Keratinocyte (primary cell): ENCODE data around the gene CD8B. TPM values are rescaled to one million over a fixed set of nuclear protein-coding genes. Genes with fewer than 3 reads are reported as not detected.

Source experiments
- DNase-seq: peaks from one replicate; pipeline ENCODE4 v3.0.0-alpha.2; 2011; ENCODE audit warnings: low read depth, missing footprints, low spot score
- FAIRE-seq: peaks from 2 replicates; lab custom pipeline; 2011; peaks lifted over from hg19 to GRCh38; lab: Jason Lieb, UNC
- H2AFZ ChIP-seq: 2 replicates; pipeline ENCODE4 v1.6.0; 2012; ENCODE audit warnings: low read length, control low read depth, inconsistent platforms; ENCODE audit not compliant: control insufficient read depth
- H3K27ac ChIP-seq: 2 replicates; pipeline ENCODE4 v1.5.1; 2011; ENCODE audit warnings: low read length; ENCODE audit not compliant: control insufficient read depth, insufficient read depth
- H3K27me3 ChIP-seq: 3 replicates; pipeline ENCODE4 v1.6.0; 2011; ENCODE audit warnings: low read length; ENCODE audit not compliant: control insufficient read depth, insufficient read depth; ENCODE audit errors: extremely low read depth
- H3K36me3 ChIP-seq, 2 experiments: 2 replicates in 1 of 2; 3 replicates in 1 of 2; pipeline ENCODE4 v1.5.1; 2011; ENCODE audit warnings: low read length in 2 of 2, mild to moderate bottlenecking in 1 of 2; ENCODE audit not compliant: control insufficient read depth in 2 of 2, insufficient read depth in 2 of 2; ENCODE audit errors: extremely low read depth in 1 of 2
- H3K4me1 ChIP-seq: 3 replicates; pipeline ENCODE4 v1.5.1; 2011; ENCODE audit warnings: low read length; ENCODE audit not compliant: control insufficient read depth, insufficient read depth; ENCODE audit errors: extremely low read depth
- H3K4me2 ChIP-seq: 3 replicates; pipeline ENCODE4 v1.6.0; 2011; ENCODE audit warnings: low read depth, low read length; ENCODE audit not compliant: control insufficient read depth, insufficient read depth; ENCODE audit errors: extremely low read depth
- H3K4me3 ChIP-seq, 3 experiments: fragments of 200-600 bp in 1 of 3; sonication (generic) in 1 of 3; 2 replicates in 2 of 3; 3 replicates in 1 of 3; pipeline ENCODE4 v1.5.1; 2011 to 2016; ENCODE audit warnings: low read length in 3 of 3, mild to moderate bottlenecking in 3 of 3, control low read depth in 2 of 3, inconsistent platforms in 1 of 3, low read depth in 1 of 3, mixed read lengths in 1 of 3, mixed run types in 1 of 3, moderate library complexity in 1 of 3; ENCODE audit not compliant: control insufficient read depth in 2 of 3, insufficient read depth in 2 of 3; ENCODE audit errors: extremely low read depth in 1 of 3
- H3K79me2 ChIP-seq: 2 replicates; pipeline ENCODE4 v1.6.0; 2012; ENCODE audit warnings: low read length; ENCODE audit not compliant: control insufficient read depth, insufficient read depth
- H3K9ac ChIP-seq: 3 replicates; pipeline ENCODE4 v1.6.0; 2011; ENCODE audit warnings: low read length; ENCODE audit not compliant: control insufficient read depth, insufficient read depth; ENCODE audit errors: extremely low read depth
- H3K9me1 ChIP-seq: 3 replicates; pipeline ENCODE4 v1.6.0; 2011; ENCODE audit warnings: low read length; ENCODE audit not compliant: control insufficient read depth, insufficient read depth; ENCODE audit errors: extremely low read depth
- H3K9me3 ChIP-seq: 2 replicates; pipeline ENCODE4 v1.5.1; 2012; ENCODE audit warnings: low read depth, low read length; ENCODE audit not compliant: control insufficient read depth
- H4K20me1 ChIP-seq: 3 replicates; pipeline ENCODE4 v1.6.0; 2011; ENCODE audit warnings: low read length; ENCODE audit not compliant: control insufficient read depth, insufficient read depth; ENCODE audit errors: extremely low read depth
- EZH2 ChIP-seq: IDR thresholded peaks from one replicate; pipeline ENCODE4 v1.6.1; 2012; ENCODE audit warnings: inconsistent platforms, mild to moderate bottlenecking, low read length, moderate library complexity
- dilution Hi-C: fragments of 300-500 bp; cut with MboI; formaldehyde crosslinking; loops from one replicate; pipeline ENCODE4 v1.7.0; 2020; ENCODE audit warnings: low sequenced_read_pairs; ENCODE audit not compliant: extremely low pct_ligation_motif_present
- polyA plus RNA-seq, 5 experiments: library from polyadenylated mRNA; depleted of rRNA in 3 of 5; stranded (reverse) in 3 of 5; stranded (forward) in 1 of 5; unstranded in 1 of 5; fragments of >200 nt; gene quantifications; 1 replicate in 1 of 5; 2 replicates in 3 of 5; 3 replicates in 1 of 5; pipeline versions ENCODE4 v1.2.1 to v1.2.3, GENCODE V29; 2011 to 2012; ENCODE audit warnings: missing spikeins in 2 of 5, low read depth in 1 of 5, low replicate concordance in 1 of 5
- TF ChIP-seq, protein P1 (sequence below), 3 experiments: IDR thresholded peaks in 1 of 3; conservative IDR thresholded peaks in 1 of 3; optimal IDR thresholded peaks in 1 of 3; 2 replicates in 2 of 3; 3 replicates in 1 of 3; pipeline versions ENCODE3 to v1.5.1; 2011; ENCODE audit warnings: low read length in 3 of 3, mild to moderate bottlenecking in 3 of 3, moderate library complexity in 2 of 3, control low read depth in 1 of 3, inconsistent platforms in 1 of 3; ENCODE audit not compliant: insufficient read depth in 2 of 3; ENCODE audit errors: extremely low read depth in 1 of 3

The CD8B gene
- polyA plus RNA-seq, 1 donor (not counting 4 experiments of a cell fraction or from before 2014, with no cell fraction given), result not detected

DNA sequence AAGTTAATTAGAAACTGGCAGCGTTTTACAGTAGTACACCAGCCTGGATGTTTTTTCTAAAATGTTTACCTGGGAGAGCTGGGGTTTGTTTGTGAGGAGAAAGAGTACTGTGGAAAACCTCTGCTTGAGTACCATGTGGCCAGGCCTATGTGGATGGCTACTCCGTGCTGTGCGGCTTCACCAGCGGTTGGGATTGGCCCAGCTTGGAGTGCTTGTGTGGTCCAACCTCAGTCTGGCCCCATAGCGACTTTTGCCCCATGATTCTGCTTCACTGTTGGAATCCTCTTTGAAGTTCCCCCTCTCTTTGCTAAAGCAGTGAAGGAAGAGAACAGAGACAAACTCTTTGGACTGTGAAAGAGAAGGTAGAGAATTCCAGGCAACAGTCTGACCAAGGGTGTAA is 86.8 kb downstream of the CD8B start:
- dilution Hi-C loops, result no loop called here
- DNase-seq (no peak), FAIRE-seq (no peak)
- no peak for TF ChIP-seq EZH2
- peaks cover 5 to 11% of the 10 kb centered on the region in 2 experiments for H3K36me3 ChIP-seq
- H3K4me3 ChIP-seq, result no peak overlapping the region
- no peaks in the 10 kb centered on the region for H4K20me1 ChIP-seq
- H3K9me1 ChIP-seq, result no peaks in the 10 kb centered on the region
- H3K9me3 ChIP-seq, result no peaks in the 10 kb centered on the region
- H2AFZ ChIP-seq, result no peak overlapping the region
- no peak overlapping the region for H3K27ac ChIP-seq
- H3K27me3 ChIP-seq, result no peaks in the 10 kb centered on the region
- no peak overlapping the region for H3K9ac ChIP-seq
- no peak overlapping the region for H3K4me2 ChIP-seq
- no peaks in the 10 kb centered on the region for H3K4me1 ChIP-seq
- no peaks in the 10 kb centered on the region for H3K79me2 ChIP-seq

DNA sequence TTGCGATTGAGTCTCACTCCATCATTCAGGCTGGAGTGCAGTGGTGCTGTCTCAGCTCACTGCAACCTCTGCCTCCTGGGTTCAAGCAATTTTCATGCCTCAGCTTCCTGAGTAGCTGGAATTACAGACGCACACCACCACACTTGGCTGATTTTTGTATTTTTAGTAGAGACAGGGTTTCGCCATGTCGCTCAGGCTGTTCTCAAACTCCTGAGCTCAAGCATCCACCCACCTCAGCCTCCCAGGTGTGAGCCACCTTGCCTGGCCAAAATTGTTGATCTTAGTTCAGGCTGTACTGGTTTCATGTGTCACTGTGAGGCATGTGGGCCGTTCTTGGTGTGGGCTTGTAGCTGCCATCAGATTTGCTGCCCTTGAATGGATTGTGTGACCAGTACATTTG is 89.1 kb downstream of the CD8B start:
- no peaks in the 10 kb centered on the region for H3K79me2 ChIP-seq
- no peaks in the 10 kb centered on the region for H4K20me1 ChIP-seq
- dilution Hi-C loops, result no loop called here
- H3K27ac ChIP-seq, result no peak overlapping the region
- H2AFZ ChIP-seq, result no peak overlapping the region
- FAIRE-seq, result no peak
- H3K4me2 ChIP-seq, result no peak overlapping the region
- H3K9me3 ChIP-seq, result no peaks in the 10 kb centered on the region
- H3K27me3 ChIP-seq, result no peaks in the 10 kb centered on the region
- no peaks in the 10 kb centered on the region for H3K9me1 ChIP-seq
- DNase-seq, result no peak
- H3K4me3 ChIP-seq, result no peak overlapping the region
- peaks cover 5 to 11% of the 10 kb centered on the region in 2 experiments for H3K36me3 ChIP-seq
- TF ChIP-seq, protein P1, sequence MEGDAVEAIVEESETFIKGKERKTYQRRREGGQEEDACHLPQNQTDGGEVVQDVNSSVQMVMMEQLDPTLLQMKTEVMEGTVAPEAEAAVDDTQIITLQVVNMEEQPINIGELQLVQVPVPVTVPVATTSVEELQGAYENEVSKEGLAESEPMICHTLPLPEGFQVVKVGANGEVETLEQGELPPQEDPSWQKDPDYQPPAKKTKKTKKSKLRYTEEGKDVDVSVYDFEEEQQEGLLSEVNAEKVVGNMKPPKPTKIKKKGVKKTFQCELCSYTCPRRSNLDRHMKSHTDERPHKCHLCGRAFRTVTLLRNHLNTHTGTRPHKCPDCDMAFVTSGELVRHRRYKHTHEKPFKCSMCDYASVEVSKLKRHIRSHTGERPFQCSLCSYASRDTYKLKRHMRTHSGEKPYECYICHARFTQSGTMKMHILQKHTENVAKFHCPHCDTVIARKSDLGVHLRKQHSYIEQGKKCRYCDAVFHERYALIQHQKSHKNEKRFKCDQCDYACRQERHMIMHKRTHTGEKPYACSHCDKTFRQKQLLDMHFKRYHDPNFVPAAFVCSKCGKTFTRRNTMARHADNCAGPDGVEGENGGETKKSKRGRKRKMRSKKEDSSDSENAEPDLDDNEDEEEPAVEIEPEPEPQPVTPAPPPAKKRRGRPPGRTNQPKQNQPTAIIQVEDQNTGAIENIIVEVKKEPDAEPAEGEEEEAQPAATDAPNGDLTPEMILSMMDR (optimal IDR thresholded peaks at IDR 0.05 in 1 of 3, IDR thresholded peaks at IDR 0.05 in 1 of 3, conservative IDR thresholded peaks at IDR 0.05 in 1 of 3; ENCODE audit: extremely low read depth in 1 of 3, insufficient read depth in 2 of 3, low read length in 3 of 3), result no peak
- TF ChIP-seq EZH2, result no peak
- no peaks in the 10 kb centered on the region for H3K4me1 ChIP-seq
- no peak overlapping the region for H3K9ac ChIP-seq

DNA sequence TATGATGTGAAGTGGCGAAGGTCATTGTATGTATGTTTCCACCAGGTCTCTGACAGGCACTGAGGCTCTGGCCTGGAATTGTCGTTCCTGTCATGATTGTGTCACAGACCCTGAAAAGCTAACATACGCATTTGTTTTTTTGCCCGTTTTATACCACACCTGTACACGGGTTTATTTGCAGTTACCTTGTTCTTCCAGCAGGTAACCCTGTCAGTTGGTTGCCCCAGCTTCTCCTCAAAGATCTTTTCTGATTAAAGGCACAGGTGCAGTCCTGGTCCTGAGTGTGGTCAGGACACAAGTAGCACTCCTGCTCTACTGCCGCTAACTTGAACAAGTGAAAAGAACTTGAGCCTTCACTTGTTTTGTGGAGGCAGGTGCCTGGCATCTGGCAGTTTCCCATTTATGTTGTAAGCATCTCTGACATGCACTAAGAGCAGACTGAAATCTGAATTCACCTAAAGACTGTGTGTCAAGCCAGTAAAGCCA is 90.8 kb downstream of the CD8B start:
- Histone ChIP-seq H3K4me3 (no peak overlapping the region), H4K20me1 (no peaks in the 10 kb centered on the region), H3K9me3 (no peaks in the 10 kb centered on the region), H3K9ac (no peak overlapping the region), H3K27ac (no peak overlapping the region), H3K4me1 (no peaks in the 10 kb centered on the region), H3K27me3 (no peaks in the 10 kb centered on the region), H2AFZ (no peak overlapping the region), H3K4me2 (no peak overlapping the region), H3K79me2 (no peaks in the 10 kb centered on the region), H3K9me1 (no peaks in the 10 kb centered on the region), H3K36me3 (peaks cover 10 to 14% of the 10 kb centered on the region in 2 experiments)
- TF ChIP-seq, protein P1 (optimal IDR thresholded peaks at IDR 0.05 in 1 of 3, IDR thresholded peaks at IDR 0.05 in 1 of 3, conservative IDR thresholded peaks at IDR 0.05 in 1 of 3; ENCODE audit: extremely low read depth in 1 of 3, insufficient read depth in 2 of 3, low read length in 3 of 3), result no peak
- no peak for TF ChIP-seq EZH2
- FAIRE-seq (no peak), DNase-seq (no peak)
- dilution Hi-C loops, result no loop called here
